Inferior parietal cortex (tissue), 1 donor: ENCODE data around the gene DCST2.
A peak's percentile ranks its signal among the peaks of the same experiment; 100 is the strongest.

Experiments used
- DNase-seq: peaks from one replicate; pipeline ENCODE4 v3.0.0-alpha.2; 2016; ENCODE audit errors: extremely low spot score

The DCST2 gene

DNA sequence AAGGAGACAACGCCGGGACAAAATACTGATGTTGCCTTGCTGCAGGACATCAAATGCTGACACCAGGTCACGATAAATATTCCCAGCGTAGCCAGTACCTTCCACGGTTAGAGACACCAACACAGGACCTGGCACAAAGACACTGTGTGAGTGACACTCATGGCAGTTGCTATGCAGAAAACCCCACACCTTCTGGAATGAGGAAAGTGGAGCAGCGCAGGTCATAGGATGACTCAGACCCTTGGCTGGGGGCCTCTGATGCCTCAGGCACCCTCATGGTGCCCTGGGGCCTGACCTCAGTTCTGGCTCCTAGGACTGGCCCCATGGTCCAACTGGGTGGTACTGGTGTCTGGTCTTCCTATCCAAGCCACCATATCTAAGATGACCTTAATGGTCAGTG is 7.0 kb downstream of the DCST2 start:
- no peak for DNase-seq

GRCh38 chr1:155026154-155026553 is 7.4 kb downstream of the DCST2 start:
- DNase-seq = no peak

- no peak for DNase-seq
Observed at GRCh38 chr1:155024315-155024714, 9.3 kb downstream of the DCST2 start.

DNA sequence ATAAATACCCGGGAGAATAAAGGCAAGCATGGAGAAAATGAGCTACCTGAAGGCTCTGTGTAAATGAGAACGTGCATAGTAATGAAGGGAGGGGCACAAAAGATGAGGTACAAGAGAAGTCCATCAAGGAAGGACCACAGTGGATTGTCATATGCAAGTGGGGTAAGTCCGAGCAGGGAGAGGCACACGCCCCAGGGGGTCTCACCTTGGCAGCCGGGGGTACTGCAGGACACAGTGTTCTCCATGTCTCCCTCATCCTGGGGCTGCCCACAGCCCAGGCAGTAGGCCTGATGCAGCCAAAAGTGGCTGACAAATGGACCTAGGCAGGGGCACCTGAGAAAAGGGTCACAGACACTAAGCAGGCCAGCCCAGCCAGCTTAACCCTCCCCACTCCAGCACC is 10.0 kb downstream of the DCST2 start:
- no peak for DNase-seq

DNA sequence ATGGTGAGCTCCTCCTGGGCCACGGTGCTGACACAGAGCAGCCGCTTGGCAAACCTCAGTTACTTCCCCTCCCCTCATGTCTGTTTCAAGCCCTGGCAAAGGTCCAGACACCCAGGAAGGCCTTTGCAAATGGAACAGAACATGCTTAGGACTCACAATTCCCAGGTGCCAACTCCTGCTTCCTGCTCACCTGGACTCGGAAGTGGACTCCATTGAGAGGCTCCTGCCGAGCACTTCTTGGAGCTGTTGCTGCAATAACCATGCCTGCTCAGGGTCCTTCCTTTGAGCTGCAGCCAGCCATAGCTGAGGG is 10.7 kb downstream of the DCST2 start:
- no peak for DNase-seq

DNA sequence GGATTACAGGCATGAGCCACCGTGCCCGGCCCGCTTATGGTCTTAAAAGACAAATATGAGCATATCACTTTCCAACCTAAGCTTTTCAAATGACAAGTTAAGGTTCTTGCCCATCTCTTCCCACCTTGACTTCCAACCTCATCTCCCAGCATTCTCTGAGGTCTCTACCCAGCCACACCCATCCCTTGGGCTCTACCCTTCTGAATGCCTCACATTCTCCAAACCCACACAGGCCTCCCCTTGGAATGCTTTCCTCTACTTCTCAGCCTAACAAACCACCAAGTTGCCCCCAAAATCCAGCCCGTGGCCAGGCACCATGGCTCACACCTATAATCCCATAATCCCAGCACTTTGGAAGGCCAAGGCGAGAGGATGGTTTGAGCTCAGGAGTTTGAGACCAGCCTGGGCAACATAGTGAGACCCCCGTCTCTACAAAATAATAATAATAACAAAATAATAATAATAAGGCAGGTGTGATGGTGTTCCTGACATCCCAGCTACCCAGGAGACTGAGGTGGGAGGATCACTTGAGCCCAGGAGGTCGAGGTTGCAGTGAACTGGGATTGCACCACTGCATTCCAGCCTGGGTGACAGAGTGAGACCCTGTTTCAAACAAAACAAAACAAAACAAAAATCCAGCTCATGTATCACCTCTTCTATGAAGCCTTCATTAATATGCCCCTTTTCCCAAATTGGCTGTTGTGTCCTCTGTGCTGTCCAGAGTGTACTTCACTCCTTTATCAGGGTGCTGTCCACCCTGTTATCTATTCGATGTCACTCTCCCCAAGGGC is 11.2 kb downstream of the DCST2 start:
- no peak for DNase-seq

DNA sequence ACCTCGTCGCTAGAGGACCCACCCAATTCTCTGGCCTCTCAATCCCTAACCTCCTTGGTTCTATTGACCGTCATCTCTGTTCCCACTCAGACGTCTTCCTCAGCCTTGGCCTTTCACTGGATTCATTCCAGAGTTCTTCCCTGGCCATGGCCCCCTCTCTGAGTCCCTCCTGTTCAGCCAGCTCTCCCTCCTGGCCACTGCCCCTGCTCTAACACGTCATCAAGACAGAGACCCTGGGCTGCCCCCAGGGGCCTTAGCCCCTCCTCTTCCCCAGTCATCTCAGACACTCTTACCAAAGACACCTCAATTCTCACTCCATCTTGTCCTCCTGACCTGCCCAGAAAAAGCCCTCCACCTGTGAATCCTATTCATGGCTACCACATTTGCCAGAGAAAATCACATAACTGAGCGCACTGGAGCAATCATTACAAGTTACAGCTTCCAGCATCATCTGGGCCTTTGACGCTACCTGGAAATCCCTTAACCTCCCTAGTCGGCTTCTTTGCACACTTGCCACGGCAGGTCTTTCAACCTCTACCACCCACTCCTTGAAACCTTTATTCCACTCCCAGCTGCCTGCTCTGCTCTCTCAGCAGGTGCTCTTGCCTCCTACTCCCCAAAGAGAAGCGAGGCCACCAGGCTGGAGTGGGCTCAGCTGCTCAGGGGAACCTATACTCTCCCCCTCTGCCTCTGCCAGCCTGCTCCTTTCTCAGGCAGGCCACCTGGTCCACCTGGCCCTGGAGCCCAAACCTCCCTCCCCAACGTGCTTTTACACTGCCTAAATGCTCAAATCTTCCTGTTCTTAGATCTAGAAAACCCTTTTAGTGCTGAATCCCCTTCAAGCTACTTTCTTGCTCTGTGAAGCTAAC is 14.0 kb downstream of the DCST2 start:
- DNase-seq = no peak

GRCh38 chr1:155018617-155019348 is 14.8 kb downstream of the DCST2 start:
- DNase-seq = no peak

DNA sequence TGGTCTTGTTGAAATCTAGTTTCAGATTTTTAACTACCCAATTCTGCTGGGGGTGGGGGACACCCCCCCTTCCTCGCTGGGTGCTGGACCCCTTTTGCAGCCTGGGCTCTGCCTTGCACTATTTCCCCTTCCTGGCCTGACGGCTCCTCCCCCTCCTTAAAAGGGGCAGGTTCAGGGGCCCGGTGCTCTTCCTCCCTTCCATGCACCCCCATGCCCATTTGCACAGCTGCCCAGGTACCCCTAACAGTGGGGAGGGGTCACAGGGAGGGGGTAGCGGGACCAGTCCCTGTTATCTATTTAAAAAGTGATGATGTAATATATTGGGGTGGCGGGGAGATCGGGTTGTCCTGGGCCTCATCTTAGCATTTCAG is 15.7 kb downstream of the DCST2 start:
- no peak for DNase-seq

DNA sequence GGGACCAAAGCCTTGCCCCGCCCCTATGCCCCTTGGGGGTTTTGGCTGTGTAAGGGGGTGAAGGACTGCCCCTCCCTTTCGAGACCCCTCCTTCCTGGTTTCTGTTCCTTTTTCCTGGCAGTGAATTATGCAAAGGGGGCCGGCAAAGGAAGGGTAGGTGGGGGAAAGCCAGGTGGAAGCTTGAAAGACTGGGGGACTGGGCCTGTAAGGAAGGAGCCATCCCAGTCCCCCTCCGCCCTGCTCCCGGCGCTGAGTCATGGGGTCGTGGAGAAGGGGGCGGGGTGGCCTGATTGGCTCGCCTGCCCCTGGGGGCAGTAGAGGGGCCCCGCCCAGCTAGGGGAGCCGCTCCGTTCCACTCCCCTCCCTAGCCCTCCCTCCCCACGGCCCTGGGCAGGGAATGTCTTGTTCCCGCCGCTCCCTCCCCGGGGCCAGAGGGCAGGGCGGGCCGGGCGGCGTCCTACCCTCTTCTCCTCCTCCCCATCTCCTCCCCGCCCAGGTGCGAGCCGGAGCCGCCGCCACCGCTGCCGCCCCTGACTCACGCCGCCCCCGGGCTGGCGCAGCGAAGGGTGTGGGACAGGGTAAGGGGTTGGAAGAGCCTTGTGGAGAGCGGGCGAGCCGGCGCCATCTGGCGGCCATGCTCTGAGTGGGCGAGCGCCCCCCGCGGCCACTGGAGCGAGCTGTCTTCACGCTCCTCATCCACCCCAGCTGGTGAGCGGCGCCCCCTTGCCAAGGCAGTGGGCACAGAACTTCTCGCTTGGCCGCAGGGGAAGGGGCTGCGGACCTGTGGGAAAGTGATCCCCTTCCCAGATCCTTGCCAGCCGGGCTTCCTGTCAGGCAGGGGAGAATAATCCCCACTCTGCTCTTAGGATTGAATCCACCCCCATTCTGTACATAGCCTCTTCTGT is 16.3 kb downstream of the DCST2 start:
- peak; percentile 84 for DNase-seq

DNA sequence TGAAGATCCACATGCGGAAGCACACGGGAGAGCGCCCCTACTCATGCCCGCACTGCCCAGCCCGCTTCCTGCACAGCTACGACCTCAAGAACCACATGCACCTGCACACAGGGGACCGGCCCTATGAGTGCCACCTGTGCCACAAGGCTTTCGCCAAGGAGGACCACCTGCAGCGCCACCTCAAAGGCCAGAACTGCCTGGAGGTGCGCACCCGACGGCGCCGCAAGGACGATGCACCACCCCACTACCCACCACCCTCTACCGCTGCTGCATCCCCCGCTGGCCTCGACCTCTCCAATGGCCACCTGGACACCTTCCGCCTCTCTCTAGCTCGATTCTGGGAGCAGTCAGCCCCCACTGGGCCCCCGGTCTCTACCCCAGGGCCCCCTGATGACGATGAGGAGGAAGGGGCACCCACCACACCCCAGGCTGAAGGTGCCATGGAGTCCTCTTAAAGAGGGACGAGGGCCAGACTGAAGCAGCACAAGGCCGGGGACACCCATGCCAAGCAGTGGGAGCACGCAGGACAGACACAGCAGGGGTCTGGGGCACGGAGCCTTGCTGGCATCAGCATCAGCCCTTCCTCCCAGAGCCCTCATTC is 17.2 kb downstream of the DCST2 start:
- no peak for DNase-seq

- DNase-seq = no peak
Observed at GRCh38 chr1:155015527-155016230, 17.9 kb downstream of the DCST2 start.

GRCh38 chr1:155014709-155015508 is 18.7 kb downstream of the DCST2 start:
- no peak for DNase-seq

DNA sequence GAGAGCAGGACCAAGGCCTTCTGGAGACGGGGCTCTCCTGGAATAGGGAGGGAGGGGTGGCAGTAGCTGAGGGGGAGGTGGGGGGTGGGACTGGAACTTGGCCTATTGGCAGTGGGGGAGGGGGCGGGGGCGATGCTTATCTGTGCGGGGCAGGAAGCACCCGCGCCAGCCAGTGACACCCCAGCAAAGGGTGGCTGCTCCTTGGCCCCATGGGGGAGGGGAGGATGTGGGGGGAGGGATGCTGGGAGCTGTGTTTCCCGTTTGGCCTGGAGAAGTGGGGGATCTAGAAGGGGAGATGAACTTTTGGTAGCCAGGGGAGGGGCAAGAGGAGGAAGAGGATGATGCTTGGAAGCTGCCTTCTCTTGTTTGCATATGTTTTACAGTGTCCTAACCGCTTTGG is 19.9 kb downstream of the DCST2 start:
- DNase-seq = no peak

DNA sequence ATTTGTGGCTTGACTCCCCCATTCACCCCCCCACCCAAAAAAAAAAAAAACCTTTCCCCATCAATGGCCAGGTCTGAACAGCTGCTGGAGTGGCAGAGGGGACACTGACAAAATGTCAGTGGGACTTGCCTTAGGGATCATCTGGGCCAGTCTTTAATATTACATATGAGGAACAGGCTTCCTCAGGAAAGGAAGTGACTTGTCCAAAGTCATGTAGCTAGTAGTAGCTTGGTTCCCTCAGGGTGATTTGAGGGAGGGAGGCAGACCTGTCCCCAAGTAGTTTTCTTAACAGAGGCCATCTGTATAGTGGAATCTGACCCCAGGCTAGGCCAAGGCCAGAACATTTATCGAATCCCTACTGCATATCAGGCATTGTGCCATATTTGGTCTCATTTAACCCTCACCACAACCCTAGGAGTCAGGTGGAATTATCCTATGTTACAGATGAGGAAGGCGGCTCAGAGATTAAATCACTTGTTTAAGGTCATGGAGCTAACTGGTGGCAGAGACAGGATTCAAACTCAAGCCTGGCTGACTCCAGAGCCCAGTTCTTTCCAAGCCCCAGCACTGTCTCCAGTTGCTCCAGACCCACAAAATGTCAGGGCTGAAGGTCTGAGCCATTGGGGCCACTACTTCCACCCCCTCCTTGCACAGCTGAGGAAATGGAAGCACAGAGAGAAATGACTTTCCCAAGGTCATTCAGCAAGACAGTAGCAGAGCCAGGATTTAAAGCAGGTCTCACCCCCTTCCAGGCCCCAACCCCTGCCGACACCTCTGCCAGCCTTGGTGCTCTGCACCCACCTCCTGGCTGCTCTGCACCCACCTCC is 20.6 kb downstream of the DCST2 start:
- DNase-seq = no peak

GRCh38 chr1:155012026-155012546 is 21.5 kb downstream of the DCST2 start:
- DNase-seq = peak; percentile 60

- no peak for DNase-seq
Observed at GRCh38 chr1:155011437-155012025, 22.1 kb downstream of the DCST2 start.

DNA sequence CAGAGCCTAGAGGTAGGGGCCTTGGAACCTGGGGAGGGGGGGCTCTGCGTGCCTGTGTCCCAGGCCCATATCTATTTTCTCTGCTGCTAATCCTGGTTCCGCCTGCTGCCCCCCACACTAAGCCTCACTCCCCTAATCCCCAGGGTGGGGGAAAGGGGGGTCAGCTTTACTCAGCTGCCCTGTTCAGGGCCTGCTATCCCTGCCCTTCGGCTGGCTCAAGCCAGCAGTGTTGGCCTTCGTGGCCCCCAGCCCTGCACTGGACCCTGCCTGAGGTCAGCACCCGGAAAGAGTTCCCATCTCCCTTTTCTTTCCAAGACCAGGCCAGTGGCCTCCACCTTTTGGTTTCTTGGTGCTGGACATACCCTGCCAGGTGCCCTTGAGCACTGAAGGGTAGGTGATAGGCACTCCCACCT is 22.6 kb downstream of the DCST2 start:
- DNase-seq = no peak
